ENCODE results near the gene DLL1. TPM values are rescaled to one million over a fixed set of nuclear protein-coding genes. Genes with fewer than 3 reads are reported as not detected.

DLL1 gene
- total and polyA plus RNA-seq, 12 donors = 2.6 to 27.2 (median 8.7) TPM

DNA sequence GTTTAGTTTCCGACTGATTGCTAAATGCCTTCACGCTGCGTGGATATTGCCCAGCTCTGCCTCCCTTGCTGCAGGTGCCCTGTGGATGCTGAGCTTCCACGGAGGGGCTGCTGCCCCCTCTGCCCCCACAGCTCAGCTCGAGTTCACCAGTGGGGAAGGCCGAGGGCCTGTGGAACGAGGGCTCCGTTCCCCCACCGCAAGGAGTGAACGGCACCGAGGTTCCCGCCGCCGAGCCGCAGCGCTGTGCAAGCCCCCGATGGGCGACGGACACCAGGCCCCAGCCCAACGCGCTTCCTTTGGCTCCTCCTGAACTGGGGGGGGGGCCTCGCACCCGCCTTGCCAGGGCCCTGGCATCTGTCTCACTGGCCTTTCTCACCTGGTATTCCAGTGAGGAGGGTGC lies 17.7 kb downstream of the DLL1 start:
- 94 to 97% methylated on average over 23 of the region's 23 CpGs for WGBS, 2 donors
- ATAC-seq (no peak), DNase-seq (no peak)
- H3K4me3 ChIP-seq = no peak overlapping the region
- no peaks in the 10 kb centered on the region for H3K36me3 ChIP-seq
- TF ChIP-seq CTCF (IDR thresholded peaks at IDR 0.05) = no peak
- no peak overlapping the region for H3K27ac ChIP-seq
- no peaks in the 10 kb centered on the region for H3K9me3 ChIP-seq
- H3K4me1 ChIP-seq = peaks cover 6 to 47% (median 39%) of the 10 kb centered on the region in 9 donors
- intact Hi-C loops (cut with DNase I) = loop anchor here in 2 of 10 donors (10.0 kb wide), 2 partner anchors 108 to 128 kb away; no protein-coding TSS in a partner anchor
- H3K27me3 ChIP-seq = no peaks in the 10 kb centered on the region

GRCh38 chr6:170272341-170273065 lies 18.4 kb downstream of the DLL1 start:
- 89 to 90% methylated on average over 30 of the region's 30 CpGs for WGBS, 2 donors
- TF ChIP-seq CTCF (IDR thresholded peaks at IDR 0.05) = no peak
- no peaks in the 10 kb centered on the region for H3K36me3 ChIP-seq
- peaks cover 6 to 40% (median 32%) of the 10 kb centered on the region in 9 donors for H3K4me1 ChIP-seq
- peak overlapping the region in 4 of 10 donors; percentile 11 to 49 (median 18) for H3K4me3 ChIP-seq
- no peaks in the 10 kb centered on the region for H3K27me3 ChIP-seq
- intact Hi-C loops (cut with DNase I) = loop anchor here in 2 of 10 donors (10.0 kb wide), 2 partner anchors 108 to 128 kb away; no protein-coding TSS in a partner anchor
- ATAC-seq (no peak), DNase-seq (no peak)
- H3K27ac ChIP-seq = peak overlapping the region in 1 of 10 donors; percentile 56
- no peaks in the 10 kb centered on the region for H3K9me3 ChIP-seq

DNA sequence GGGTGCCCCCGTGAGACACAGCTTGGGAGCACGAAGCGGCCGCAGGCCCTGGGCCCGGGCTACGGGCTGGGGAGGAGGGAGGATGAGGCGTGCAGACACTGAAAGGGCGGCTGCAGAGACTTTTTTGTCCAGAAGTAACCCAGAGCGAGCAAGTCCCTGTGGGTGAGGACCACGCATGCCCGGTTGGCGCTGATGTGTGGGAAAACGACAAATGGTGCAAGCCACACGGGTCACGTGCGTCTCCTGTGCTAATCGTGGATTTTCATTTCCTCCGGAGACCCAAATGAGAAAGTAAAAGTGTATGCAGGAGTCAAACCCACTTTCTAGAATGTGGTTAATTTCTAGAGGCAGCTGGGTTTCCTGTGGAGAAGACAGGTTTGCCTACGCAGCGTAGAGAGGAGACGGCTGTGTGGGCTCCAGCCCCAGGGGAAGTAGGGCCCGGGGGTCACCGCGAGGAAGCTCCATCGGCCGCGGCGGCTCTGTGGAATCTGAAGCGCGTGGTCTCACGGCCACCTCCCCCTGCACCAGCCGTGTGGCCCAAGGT lies 19.0 kb downstream of the DLL1 start:
- intact Hi-C loops (cut with DNase I) = loop anchor here in 2 of 10 donors (10.0 kb wide), 2 partner anchors 107 to 127 kb away; no protein-coding TSS in a partner anchor
- ATAC-seq (no peak), DNase-seq (peak in 1 of 2 donors; percentile 48)
- Histone ChIP-seq H3K4me3 (peak overlapping the region in 4 of 10 donors; percentile 11 to 49 (median 18)), H3K9me3 (no peaks in the 10 kb centered on the region), H3K27me3 (no peaks in the 10 kb centered on the region), H3K4me1 (peaks cover 6 to 34% (median 26%) of the 10 kb centered on the region in 9 donors), H3K36me3 (no peaks in the 10 kb centered on the region), H3K27ac (peak overlapping the region in 1 of 10 donors; percentile 56)
- TF ChIP-seq CTCF (IDR thresholded peaks at IDR 0.05) = no peak
- WGBS, 2 donors = 83 to 86% methylated on average over 32 of the region's 32 CpGs

DNA sequence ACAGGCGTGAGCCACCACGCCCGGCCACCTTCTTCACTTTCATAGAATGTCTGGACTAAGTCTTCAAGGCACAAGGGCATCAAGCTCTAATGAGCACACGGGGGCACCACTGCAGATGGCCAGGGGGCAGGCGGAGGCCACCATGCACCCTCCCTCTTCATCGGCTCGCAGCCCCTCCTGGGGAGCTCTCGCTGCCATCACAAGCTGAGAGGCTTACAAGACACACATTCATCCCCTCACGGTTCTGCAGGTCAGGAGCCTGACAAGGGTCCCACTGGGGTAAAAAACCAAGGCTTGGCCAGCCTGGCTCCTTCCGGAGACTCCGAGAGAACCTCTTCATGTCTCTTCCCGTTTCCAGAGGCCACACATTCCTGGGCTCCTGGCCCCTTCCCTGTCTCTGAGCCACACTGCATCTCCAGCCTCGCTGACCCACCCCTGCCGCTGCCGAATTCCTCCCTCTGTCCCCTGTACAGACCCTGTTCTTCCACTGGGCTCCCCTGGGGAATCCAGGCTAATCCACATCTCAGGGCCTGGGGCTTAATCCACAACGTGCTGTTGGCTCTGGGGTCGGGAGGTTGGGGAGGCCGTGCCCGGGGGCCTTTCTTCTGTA lies 19.8 kb downstream of the DLL1 start:
- ATAC-seq = no peak
- no peaks in the 10 kb centered on the region for H3K36me3 ChIP-seq
- intact Hi-C loops (cut with DNase I) = loop anchor here in 2 of 10 donors (10.0 kb wide), 2 partner anchors 106 to 126 kb away; no protein-coding TSS in a partner anchor
- no peak for TF ChIP-seq CTCF (IDR thresholded peaks at IDR 0.05)
- no peak for DNase-seq
- WGBS, 2 donors = 92 to 95% methylated on average over 19 of the region's 19 CpGs
- no peaks in the 10 kb centered on the region for H3K27me3 ChIP-seq
- no peaks in the 10 kb centered on the region for H3K9me3 ChIP-seq
- peaks cover 3 to 31% (median 23%) of the 10 kb centered on the region in 9 donors for H3K4me1 ChIP-seq
- H3K27ac ChIP-seq = no peak overlapping the region
- no peak overlapping the region for H3K4me3 ChIP-seq

Data from heart right ventricle (tissue), 16 donors.